HG03175 (cell line): Measurements from ENCODE around the gene NPAS3.

Source experiments
- ATAC-seq: cut with Tn5 transposase; IDR thresholded peaks from one replicate; pipeline ENCODE4 v1.9.1; 2021; ENCODE audit warnings: mild to moderate bottlenecking, moderate library complexity; ENCODE audit not compliant: unreplicated experiment

NPAS3 gene

DNA sequence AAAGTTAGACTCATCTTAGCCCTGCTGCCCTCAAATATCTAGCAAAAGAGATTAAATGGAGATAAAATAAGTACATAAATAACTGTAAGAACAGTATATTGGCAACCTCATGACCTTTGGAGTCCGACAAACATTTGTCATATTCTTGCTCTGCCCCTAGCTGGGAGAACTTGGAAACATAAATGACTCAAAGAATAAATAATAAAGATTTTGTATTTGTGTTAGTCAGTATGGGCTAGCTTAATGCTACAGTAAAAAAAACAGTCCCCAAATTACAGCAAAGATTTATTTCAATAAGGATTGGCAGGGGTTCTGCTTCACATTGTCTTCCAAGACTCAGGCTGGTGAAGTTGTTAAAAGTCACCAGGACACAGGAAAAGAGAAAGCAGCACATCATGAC lies 791.5 kb downstream of the NPAS3 start:
- no peak for ATAC-seq

GRCh38 chr14:33732175-33732574 lies 793.5 kb downstream of the NPAS3 start:
- ATAC-seq, result no peak

- ATAC-seq, result no peak
Measured at GRCh38 chr14:33733310-33733709, 794.6 kb downstream of the NPAS3 start.

DNA sequence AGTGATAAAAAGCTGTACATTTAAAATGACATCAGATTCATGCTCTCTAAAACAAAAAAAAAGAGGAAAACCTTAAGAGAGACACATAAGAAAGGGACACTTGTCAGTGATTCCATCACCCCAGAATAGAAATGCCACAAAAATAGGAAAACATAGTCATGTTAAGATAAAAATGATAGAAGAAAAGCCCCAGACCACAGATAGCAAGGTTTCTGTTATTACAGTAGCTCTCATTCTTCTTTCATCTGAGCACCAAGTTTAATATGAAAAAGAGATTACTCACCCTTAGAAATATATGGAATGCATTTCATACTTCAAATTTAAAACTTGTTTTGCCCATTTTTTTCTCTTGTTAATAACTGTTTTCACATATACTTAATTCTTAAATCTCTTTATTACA lies 795.0 kb downstream of the NPAS3 start:
- ATAC-seq, result no peak

DNA sequence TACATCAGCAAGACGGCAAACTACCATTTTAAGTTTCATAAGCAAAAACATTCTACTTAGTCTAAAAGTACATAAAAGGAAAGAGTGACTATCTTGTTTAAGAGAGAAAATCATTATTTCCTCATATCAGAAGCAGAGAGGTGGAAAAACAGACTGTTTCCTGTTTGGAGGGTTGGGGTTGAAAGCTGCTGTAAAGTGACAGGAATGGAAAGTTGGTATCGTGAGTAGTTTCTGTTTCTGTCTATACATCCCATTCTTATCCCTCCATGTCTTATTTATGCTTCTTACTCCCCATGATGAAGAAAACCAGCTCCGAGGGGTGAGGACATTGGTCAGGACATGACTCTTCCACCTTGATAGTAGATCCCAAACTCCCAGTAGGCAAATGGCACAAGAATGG lies 795.7 kb downstream of the NPAS3 start:
- ATAC-seq, result no peak

DNA sequence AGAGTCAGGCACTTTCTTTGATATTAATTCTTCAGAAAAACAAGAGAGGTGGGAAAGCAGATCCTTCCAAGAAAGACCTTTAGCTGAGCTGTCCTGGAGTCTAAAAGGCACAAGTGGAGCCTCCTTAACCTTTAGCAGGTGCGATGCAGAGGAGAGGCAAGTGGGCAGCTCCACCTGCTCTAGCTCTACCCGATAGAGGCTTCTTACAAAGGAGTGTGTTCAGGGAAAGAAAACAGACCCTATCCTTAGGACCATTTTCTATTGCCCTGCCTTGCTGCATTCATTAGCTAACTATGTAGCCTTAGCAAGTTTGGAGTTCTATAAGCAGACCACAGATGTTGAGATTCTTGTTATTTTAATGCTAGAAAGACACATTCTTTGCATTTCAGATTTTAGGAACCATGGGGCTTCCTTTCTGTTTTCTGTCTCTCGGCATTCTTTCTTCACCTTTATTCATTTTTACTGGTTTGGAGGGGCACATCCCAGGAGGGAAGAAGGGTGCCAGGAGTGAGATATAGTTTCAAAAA lies 797.7 kb downstream of the NPAS3 start:
- no peak for ATAC-seq

GRCh38 chr14:33736979-33737378 lies 798.3 kb downstream of the NPAS3 start:
- ATAC-seq, result no peak

DNA sequence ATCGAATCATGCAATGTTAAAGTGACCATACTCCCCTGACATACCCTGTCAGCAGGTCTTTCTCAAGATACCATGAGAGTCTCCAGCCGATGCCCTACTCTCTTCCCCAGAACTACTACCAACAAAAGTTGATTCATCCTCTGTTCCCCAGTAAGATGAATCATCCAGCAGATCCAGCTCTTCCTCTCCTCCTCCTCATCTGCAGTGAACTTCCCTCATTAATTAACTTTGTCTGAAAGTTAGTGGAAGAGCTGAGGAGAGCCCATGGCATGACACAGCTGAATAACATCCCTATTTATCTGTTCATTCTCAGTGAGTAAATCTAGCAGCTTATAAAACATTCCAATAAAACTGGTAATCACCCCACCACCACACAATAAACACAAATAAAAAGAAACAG lies 798.8 kb downstream of the NPAS3 start:
- no peak for ATAC-seq

- ATAC-seq, result no peak
Measured at GRCh38 chr14:33738029-33738428, 799.4 kb downstream of the NPAS3 start.

DNA sequence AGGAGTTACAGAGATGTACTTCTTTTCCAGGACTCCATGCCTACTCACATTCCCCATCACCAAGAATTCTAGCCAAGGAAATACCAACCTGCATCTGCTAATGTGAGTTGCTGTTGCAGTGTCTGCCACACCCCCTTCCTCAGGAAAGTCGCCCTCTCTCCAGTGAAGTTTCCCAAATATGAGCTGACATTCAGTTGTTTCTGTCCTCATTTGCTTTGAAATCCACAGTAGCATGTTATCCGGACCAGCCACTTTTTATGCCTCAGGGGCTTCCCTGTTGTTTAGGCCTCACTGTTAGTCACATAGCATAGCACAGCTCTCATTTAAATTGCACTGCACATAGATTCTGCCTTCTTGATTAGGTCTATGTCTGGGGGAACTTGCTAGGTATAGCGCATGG lies 799.8 kb downstream of the NPAS3 start:
- ATAC-seq, result no peak

DNA sequence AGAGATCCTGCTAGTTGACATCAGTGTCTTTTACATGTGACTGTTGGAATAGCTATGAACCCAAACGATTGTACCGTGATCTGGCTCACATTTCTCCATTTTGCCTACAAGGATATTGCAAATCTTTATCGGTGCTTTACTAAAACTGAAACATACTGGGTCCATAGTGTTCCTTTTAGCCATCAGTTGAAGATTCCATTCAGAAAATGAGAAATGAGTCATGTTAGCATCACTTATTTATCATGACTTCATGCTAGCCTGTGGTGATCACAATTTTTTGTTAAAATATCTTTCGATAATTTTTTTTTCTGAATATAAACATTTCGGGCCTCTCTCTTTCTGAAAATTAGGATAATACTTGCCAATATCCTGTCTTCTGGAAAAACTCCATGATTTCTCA lies 801.9 kb downstream of the NPAS3 start:
- no peak for ATAC-seq

- ATAC-seq, result no peak
Measured at GRCh38 chr14:33742166-33742565, 803.5 kb downstream of the NPAS3 start.

- ATAC-seq, result no peak
Measured at GRCh38 chr14:33745163-33745562, 806.5 kb downstream of the NPAS3 start.

- no peak for ATAC-seq
Measured at GRCh38 chr14:33747749-33748148, 809.1 kb downstream of the NPAS3 start.

DNA sequence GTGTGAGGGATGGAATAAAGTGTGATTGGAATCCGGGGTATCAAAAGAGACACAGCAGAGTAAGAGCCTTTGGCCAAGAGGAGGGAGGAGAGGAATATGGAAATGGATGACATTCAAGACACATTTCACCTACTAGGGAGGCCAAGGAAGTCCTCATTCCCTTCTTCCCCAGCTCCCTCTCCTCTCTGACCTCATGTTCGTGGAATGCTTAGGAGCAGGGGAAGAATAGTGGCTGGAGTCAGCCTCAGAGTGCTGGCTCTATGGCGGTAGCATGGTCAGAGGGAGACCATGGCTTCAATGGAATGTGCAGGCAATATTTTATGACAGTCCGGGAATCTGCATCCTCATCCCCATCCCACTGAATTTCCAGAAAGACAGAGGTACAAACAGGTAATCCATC lies 815.6 kb downstream of the NPAS3 start:
- no peak for ATAC-seq

- no peak for ATAC-seq
Measured at GRCh38 chr14:33755358-33755757, 816.7 kb downstream of the NPAS3 start.

- no peak for ATAC-seq
Measured at GRCh38 chr14:33756833-33757232, 818.2 kb downstream of the NPAS3 start.

DNA sequence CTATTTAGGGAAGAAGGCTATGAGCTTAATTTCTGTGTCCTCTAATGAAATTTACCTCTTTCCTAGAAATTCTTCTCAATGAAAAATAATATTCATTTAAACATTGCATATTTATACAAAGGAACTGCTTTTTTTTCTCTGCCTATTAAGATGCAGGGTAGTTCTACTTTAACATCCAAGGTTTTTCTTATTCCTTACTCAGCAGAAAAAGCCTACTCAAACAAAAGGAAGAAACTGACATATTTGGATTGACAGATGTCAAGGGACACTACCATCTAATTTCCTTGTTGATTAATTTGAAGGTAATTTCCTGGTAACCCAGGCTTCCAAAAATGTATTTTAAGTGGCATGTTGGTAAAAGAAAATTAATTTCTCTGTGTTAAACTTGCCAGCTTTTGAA lies 819.9 kb downstream of the NPAS3 start:
- no peak for ATAC-seq

DNA sequence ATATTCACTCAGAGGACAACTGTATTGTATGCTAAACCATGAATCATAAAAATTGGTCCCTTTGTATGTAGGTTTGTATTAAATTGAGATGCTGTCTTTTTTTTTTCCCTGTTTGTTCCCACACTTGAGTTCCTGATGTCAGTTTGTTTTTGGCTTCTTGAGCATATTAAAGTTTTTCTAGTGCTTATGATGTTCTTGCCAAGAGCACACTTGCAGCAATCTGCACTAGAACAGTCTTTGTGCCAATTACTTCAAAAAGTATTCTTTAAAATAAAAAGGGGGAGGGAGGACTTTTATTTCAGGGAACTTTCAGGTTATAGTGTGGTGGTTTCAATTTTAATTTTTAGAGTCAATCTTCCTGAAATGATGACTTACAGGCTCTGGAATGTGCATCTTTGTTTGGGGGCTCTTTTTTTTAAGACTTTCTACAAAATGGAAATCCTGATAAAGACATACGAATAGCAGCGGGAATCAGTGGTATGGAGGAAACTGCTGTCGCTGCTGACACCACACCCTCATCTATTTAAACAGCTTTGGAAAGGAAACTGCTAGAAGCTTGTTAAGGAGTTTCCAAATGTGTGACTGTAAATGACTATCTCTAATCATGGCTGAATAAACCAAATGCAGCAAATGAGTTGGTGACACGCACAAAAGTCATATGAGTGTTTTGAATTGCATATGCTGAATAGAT lies 823.6 kb downstream of the NPAS3 start:
- ATAC-seq, result no peak

- no peak for ATAC-seq
Measured at GRCh38 chr14:33764876-33765650, 826.4 kb downstream of the NPAS3 start.

DNA sequence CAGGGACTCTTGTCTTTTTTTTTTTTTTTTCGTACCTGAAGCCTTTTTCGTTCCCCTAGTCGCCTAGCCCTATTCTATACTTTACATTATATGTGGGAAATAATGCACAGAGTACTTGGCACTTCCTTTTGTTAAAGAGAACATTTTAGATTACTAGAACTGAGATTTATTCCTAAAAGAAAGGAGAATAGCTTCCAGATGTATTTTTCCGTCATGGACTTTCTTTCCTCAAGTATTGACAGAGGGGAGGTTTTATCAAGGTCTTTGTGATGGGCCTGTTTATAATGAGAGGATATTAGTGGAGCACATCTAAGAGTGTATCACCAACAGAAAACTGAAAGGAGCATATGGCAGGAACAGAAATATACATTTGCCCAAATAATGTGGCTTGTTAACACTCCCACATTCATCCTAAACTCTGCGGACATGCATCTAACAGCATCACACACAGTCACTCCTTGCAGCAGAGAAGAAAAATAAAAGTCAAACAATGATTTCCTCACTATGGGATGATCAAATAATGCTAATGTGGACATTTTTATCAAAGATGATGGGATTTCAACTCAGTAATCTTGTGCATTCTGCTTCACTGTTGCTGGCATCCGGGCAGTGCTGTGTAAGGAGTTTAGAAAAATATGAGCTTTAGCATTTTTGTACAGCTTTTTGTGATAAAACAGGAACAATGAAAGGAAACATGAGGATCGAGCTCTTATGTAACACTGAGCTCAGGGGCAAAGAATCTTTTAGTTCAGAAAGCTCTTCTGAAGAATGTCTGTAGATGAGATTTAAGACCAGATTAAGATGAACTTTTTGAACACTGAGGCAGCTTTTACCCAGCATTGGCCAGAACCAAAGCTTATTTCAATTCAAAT lies 829.1 kb downstream of the NPAS3 start:
- ATAC-seq, result no peak
